Peyer's patch (tissue), 4 donors: Measurements from ENCODE around the gene SLC35F4. TPM values are rescaled to one million over a fixed set of nuclear protein-coding genes. Genes with fewer than 3 reads are reported as not detected.

Experiments used
- DNase-seq, 3 donors: peaks; one replicate each; pipeline ENCODE4 v3.0.0-alpha.2; 2017 to 2019
- H3K27ac ChIP-seq, 4 donors: fragments of 200-600 bp; sonication (generic); one replicate each; pipeline ENCODE4 v1.5.1; 2016 to 2019
- H3K27me3 ChIP-seq, 2 donors: fragments of 200-600 bp; sonication (generic); one replicate each; pipeline ENCODE4 v1.5.1; 2019
- H3K36me3 ChIP-seq, 3 donors: fragments of 200-600 bp; sonication (generic); one replicate each; pipeline ENCODE4 v1.5.1; 2016 to 2019
- H3K4me1 ChIP-seq, 4 donors: fragments of 200-600 bp; sonication (generic); one replicate each; pipeline ENCODE4 v1.5.1; 2016 to 2019
- H3K4me3 ChIP-seq, 4 donors: fragments of 200-600 bp; sonication (generic); 1 replicate in 3 of 4; 2 replicates in 1 of 4; pipeline ENCODE4 v1.5.1; 2016 to 2019; ENCODE audit warnings: mild to moderate bottlenecking in 1 of 4
- H3K9me3 ChIP-seq, 4 donors: fragments of 200-600 bp; sonication (generic); one replicate each; pipeline ENCODE4 v1.5.1; 2016 to 2019; ENCODE audit warnings: mild to moderate bottlenecking in 1 of 4
- POLR2A ChIP-seq, 2 donors: fragments of 450-650 bp; IDR thresholded peaks; one replicate each; pipeline ENCODE4 v1.5.1; 2017; ENCODE audit warnings: antibody characterized with exemption in 2 of 2, mild to moderate bottlenecking in 2 of 2, moderate library complexity in 2 of 2
- total RNA-seq, 4 donors: library from RNA; depleted of rRNA; stranded (reverse); fragments of >200 nt; gene quantifications; one replicate each; pipeline ENCODE4 v1.1.0, GENCODE V29; 2016
- TF ChIP-seq, protein P1 (sequence below), 6 experiments: fragments of 450-650 bp in 4 of 6; fragments of 200-600 bp in 2 of 6; sonication (generic) in 1 of 6; IDR thresholded peaks; one replicate each; pipeline ENCODE4 v1.5.1; 2017 to 2019; ENCODE audit warnings: antibody characterized with exemption in 6 of 6, mild to moderate bottlenecking in 3 of 6, moderate library complexity in 1 of 6

Gene SLC35F4
- total RNA-seq, 4 donors from 2014 or later = not detected

DNA sequence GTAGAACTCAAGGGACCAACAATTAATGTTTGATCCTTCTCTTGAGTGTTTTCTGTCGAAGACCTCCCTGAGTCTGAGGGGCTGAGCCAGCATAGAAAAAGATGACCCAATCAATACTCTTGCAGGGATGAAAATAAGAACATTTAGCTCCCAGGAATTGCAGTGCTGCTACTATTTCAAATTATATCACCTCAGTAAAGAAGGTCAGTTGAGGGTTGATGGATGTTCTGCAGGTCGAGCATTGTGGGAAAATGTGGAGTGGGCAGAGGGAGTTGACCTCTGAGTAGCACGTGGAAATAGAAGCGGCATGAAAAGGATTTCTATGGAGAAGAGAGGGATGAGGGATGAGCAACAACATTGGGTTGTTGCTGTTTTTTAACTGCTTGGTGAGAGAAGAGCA is 297.3 kb downstream of the SLC35F4 start:
- TF ChIP-seq POLR2A (IDR thresholded peaks at IDR 0.05) = no peak
- TF ChIP-seq, protein P1, sequence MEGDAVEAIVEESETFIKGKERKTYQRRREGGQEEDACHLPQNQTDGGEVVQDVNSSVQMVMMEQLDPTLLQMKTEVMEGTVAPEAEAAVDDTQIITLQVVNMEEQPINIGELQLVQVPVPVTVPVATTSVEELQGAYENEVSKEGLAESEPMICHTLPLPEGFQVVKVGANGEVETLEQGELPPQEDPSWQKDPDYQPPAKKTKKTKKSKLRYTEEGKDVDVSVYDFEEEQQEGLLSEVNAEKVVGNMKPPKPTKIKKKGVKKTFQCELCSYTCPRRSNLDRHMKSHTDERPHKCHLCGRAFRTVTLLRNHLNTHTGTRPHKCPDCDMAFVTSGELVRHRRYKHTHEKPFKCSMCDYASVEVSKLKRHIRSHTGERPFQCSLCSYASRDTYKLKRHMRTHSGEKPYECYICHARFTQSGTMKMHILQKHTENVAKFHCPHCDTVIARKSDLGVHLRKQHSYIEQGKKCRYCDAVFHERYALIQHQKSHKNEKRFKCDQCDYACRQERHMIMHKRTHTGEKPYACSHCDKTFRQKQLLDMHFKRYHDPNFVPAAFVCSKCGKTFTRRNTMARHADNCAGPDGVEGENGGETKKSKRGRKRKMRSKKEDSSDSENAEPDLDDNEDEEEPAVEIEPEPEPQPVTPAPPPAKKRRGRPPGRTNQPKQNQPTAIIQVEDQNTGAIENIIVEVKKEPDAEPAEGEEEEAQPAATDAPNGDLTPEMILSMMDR (IDR thresholded peaks at IDR 0.05) = no peak
- no peak for DNase-seq
- Histone ChIP-seq H3K4me3 (no peak overlapping the region), H3K27me3 (no peaks in the 10 kb centered on the region), H3K9me3 (no peaks in the 10 kb centered on the region), H3K4me1 (no peaks in the 10 kb centered on the region), H3K27ac (no peak overlapping the region), H3K36me3 (no peaks in the 10 kb centered on the region)

DNA sequence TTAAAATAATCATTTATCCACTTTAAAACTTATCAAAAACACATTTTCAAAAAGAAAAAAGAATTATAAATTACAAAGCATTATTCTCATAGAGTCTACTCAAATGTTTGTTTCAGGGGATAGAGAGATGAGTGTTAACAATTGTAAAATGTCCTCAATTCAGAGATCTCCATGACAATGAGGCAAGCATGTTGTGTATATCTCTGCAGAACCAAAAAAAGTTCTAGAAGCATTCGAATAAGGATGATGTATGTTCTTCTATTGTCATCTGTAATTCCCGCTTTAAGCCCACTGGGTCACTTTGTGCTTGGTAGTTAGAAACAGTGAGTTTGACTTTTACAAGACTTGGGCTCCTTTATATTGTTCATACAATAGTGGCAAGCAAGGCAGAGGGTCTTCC is 298.7 kb downstream of the SLC35F4 start:
- H3K27ac ChIP-seq = no peak overlapping the region
- H3K4me1 ChIP-seq = no peaks in the 10 kb centered on the region
- no peak for DNase-seq
- H3K9me3 ChIP-seq = no peaks in the 10 kb centered on the region
- no peaks in the 10 kb centered on the region for H3K27me3 ChIP-seq
- TF ChIP-seq, protein P1 (IDR thresholded peaks at IDR 0.05) = no peak
- no peak for TF ChIP-seq POLR2A (IDR thresholded peaks at IDR 0.05)
- H3K36me3 ChIP-seq = no peaks in the 10 kb centered on the region
- H3K4me3 ChIP-seq = no peak overlapping the region

DNA sequence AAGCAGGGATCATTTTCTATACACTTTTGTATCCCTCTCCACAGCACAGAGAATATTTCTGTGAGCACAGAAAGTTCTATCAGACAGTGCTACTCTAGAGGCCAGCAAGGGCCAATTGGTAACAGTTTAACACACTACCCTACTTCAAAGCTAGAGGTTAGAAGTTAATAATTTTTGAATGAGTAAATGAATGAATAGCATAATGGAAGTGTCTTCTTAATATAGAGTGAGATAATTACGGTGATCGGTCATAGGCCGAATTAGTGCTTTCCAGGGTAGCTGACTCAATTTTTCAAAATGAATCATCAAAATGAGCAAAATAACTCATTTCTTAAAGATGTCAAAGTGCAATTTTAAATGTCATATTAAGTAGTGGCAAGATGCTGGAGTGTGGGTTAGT is 305.2 kb downstream of the SLC35F4 start:
- no peaks in the 10 kb centered on the region for H3K36me3 ChIP-seq
- no peak overlapping the region for H3K27ac ChIP-seq
- no peak for DNase-seq
- no peaks in the 10 kb centered on the region for H3K4me1 ChIP-seq
- no peak overlapping the region for H3K4me3 ChIP-seq
- H3K27me3 ChIP-seq = no peaks in the 10 kb centered on the region
- no peaks in the 10 kb centered on the region for H3K9me3 ChIP-seq
- TF ChIP-seq, protein P1 (IDR thresholded peaks at IDR 0.05) = no peak
- TF ChIP-seq POLR2A (IDR thresholded peaks at IDR 0.05) = no peak

DNA sequence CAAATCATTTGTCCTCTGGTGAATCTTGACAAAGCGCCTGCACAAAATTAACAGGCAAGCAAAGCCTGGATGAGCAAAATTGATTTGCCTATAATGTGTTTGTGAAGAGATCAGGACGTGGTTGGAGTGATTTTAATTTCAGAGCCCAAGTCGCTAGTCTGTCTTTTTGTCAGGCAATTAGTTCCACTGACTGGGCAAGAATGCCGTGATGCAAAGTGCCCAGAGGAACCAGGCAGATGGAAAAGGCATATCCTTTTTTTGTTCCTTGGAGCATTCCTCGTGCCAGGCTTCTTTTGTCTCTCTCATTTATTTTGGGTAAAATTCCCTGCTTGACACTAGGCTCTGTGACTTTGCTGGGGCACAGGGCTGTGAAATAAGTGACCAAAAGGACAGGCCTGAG is 306.3 kb downstream of the SLC35F4 start:
- DNase-seq = no peak
- Histone ChIP-seq H3K27ac (no peak overlapping the region), H3K4me3 (no peak overlapping the region), H3K27me3 (no peaks in the 10 kb centered on the region), H3K4me1 (no peaks in the 10 kb centered on the region), H3K9me3 (no peaks in the 10 kb centered on the region), H3K36me3 (no peaks in the 10 kb centered on the region)
- TF ChIP-seq, protein P1 (IDR thresholded peaks at IDR 0.05) = no peak
- TF ChIP-seq POLR2A (IDR thresholded peaks at IDR 0.05) = no peak

DNA sequence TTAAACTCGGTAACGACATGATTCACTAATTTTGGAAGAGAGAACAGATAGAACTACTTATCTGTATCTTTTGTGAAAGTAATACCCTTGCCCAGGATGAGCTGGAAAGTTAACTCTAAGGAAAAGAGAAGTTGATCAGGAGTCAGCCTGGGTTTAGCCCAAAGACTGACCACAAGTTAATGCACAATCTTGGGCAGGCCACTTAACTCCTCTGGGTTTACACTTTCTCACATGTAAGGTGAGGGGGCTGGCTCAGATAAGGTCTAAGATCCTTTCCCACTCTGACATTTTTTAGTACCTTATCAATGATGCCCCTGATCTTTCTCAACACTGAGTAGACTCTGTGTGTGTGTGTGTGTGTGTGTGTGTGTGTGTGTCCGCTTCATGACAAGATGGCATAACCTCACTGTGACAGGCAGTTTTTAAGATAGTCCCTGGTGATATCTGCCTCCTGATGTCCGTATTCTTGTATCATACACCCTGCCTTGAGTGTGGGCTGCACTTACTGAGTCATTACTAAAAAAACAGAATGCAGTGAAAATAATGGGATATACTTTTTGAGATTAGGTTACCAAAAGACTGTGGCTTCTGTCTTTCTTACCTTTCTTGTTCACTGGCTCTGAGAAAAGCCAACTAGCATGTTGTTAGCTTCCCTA is 316.0 kb downstream of the SLC35F4 start:
- Histone ChIP-seq H3K4me1 (no peaks in the 10 kb centered on the region), H3K4me3 (no peak overlapping the region), H3K27ac (no peak overlapping the region), H3K27me3 (no peaks in the 10 kb centered on the region), H3K9me3 (no peaks in the 10 kb centered on the region), H3K36me3 (no peaks in the 10 kb centered on the region)
- TF ChIP-seq, protein P1 (IDR thresholded peaks at IDR 0.05) = no peak
- TF ChIP-seq POLR2A (IDR thresholded peaks at IDR 0.05) = no peak
- DNase-seq = no peak
